T-helper 1 cell treated with Interleukin-12 subunit alpha and Interleukin-12 subunit beta and Interleukin-4 antibody, amounts not matched to agents 30 μg/mL and 1 μg/mL, for 36 hours (primary cell): ENCODE results near the gene CCDC85B.

Experiments
- H3K27ac Mint-ChIP-seq: one replicate; pipeline ENCODE4 v1.8.0; 2021; ENCODE audit warnings: mild to moderate bottlenecking, mixed read lengths
- H3K27me3 Mint-ChIP-seq: one replicate; pipeline ENCODE4 v1.8.0; 2021; ENCODE audit warnings: low read depth, mixed read lengths
- H3K36me3 Mint-ChIP-seq: one replicate; pipeline ENCODE4 v1.8.0; 2021; ENCODE audit warnings: low read depth, mixed read lengths
- H3K4me1 Mint-ChIP-seq: one replicate; pipeline ENCODE4 v1.8.0; 2021; ENCODE audit warnings: low read depth, mixed read lengths
- H3K4me3 Mint-ChIP-seq: one replicate; pipeline ENCODE4 v1.8.0; 2021; ENCODE audit warnings: mild to moderate bottlenecking, moderate library complexity, mixed read lengths
- H3K9me3 Mint-ChIP-seq: one replicate; pipeline ENCODE4 v1.8.0; 2021; ENCODE audit warnings: mixed read lengths

Gene CCDC85B

GRCh38 chr11:65917077-65917433, 26.6 kb downstream of the CCDC85B start:
- Mint-ChIP-seq H3K4me1 (peaks cover 20% of the 10 kb centered on the region), H3K27me3 (no peaks in the 10 kb centered on the region), H3K27ac (no peak overlapping the region), H3K36me3 (peaks cover 16% of the 10 kb centered on the region), H3K9me3 (no peaks in the 10 kb centered on the region), H3K4me3 (peak overlapping the region; percentile 85)

- Mint-ChIP-seq H3K4me1 (peaks cover 20% of the 10 kb centered on the region), H3K9me3 (no peaks in the 10 kb centered on the region), H3K36me3 (peaks cover 21% of the 10 kb centered on the region), H3K27ac (no peak overlapping the region), H3K4me3 (peak overlapping the region; percentile 85), H3K27me3 (no peaks in the 10 kb centered on the region)
Measured at GRCh38 chr11:65917434-65918210, 27.1 kb downstream of the CCDC85B start.

- H3K4me1 Mint-ChIP-seq: peaks cover 22% of the 10 kb centered on the region
- H3K4me3 Mint-ChIP-seq: peak within 1 kb of the TSS; percentile 92
- no peaks in the 10 kb centered on the region for H3K27me3 Mint-ChIP-seq
- H3K27ac Mint-ChIP-seq: peak within 1 kb of the TSS; percentile 86
- no peaks in the 10 kb centered on the region for H3K9me3 Mint-ChIP-seq
- peaks cover 29% of the 10 kb centered on the region for H3K36me3 Mint-ChIP-seq
Measured at GRCh38 chr11:65918211-65919140, 28.0 kb downstream of the CCDC85B start, which contains the start of gene C11orf68. Gene C11orf68 (minus strand): TSS chr11:65919062. CDS start chr11:65919031, 31 bp downstream.

GRCh38 chr11:65919141-65919572, 28.7 kb downstream of the CCDC85B start, which contains the start of gene DRAP1:
Gene DRAP1 (plus strand): TSS chr11:65919426. CDS start chr11:65919502, 76 bp downstream.
- no peaks in the 10 kb centered on the region for H3K9me3 Mint-ChIP-seq
- H3K27ac Mint-ChIP-seq: peak within 1 kb of the TSS; percentile 86
- H3K27me3 Mint-ChIP-seq: no peaks in the 10 kb centered on the region
- peaks cover 22% of the 10 kb centered on the region for H3K4me1 Mint-ChIP-seq
- H3K36me3 Mint-ChIP-seq: peaks cover 29% of the 10 kb centered on the region
- H3K4me3 Mint-ChIP-seq: peak within 1 kb of the TSS; percentile 92

- Mint-ChIP-seq H3K27me3 (no peaks in the 10 kb centered on the region), H3K4me3 (peak overlapping the region; percentile 92), H3K4me1 (peaks cover 22% of the 10 kb centered on the region), H3K27ac (peak overlapping the region; percentile 86), H3K36me3 (peaks cover 29% of the 10 kb centered on the region), H3K9me3 (no peaks in the 10 kb centered on the region)
Measured at GRCh38 chr11:65919573-65920371, 29.3 kb downstream of the CCDC85B start.

GRCh38 chr11:65920372-65920802, 29.9 kb downstream of the CCDC85B start:
- Mint-ChIP-seq H3K36me3 (peaks cover 24% of the 10 kb centered on the region), H3K27me3 (no peaks in the 10 kb centered on the region), H3K9me3 (no peaks in the 10 kb centered on the region), H3K27ac (peak overlapping the region; percentile 86), H3K4me1 (peaks cover 16% of the 10 kb centered on the region), H3K4me3 (peak overlapping the region; percentile 92)

GRCh38 chr11:65921033-65921555, 30.6 kb downstream of the CCDC85B start:
- peaks cover 18% of the 10 kb centered on the region for H3K4me1 Mint-ChIP-seq
- H3K4me3 Mint-ChIP-seq: peak overlapping the region; percentile 92
- no peaks in the 10 kb centered on the region for H3K9me3 Mint-ChIP-seq
- H3K27me3 Mint-ChIP-seq: no peaks in the 10 kb centered on the region
- H3K36me3 Mint-ChIP-seq: peaks cover 24% of the 10 kb centered on the region
- H3K27ac Mint-ChIP-seq: no peak overlapping the region

GRCh38 chr11:65921876-65922275, 31.4 kb downstream of the CCDC85B start:
- H3K27me3 Mint-ChIP-seq: no peaks in the 10 kb centered on the region
- H3K36me3 Mint-ChIP-seq: peaks cover 19% of the 10 kb centered on the region
- H3K4me1 Mint-ChIP-seq: peaks cover 13% of the 10 kb centered on the region
- H3K9me3 Mint-ChIP-seq: no peaks in the 10 kb centered on the region
- no peak overlapping the region for H3K4me3 Mint-ChIP-seq
- H3K27ac Mint-ChIP-seq: peak overlapping the region; percentile 17

GRCh38 chr11:65922565-65922964, 32.1 kb downstream of the CCDC85B start:
- H3K9me3 Mint-ChIP-seq: no peaks in the 10 kb centered on the region
- peaks cover 21% of the 10 kb centered on the region for H3K36me3 Mint-ChIP-seq
- no peak overlapping the region for H3K27ac Mint-ChIP-seq
- H3K4me1 Mint-ChIP-seq: peaks cover 13% of the 10 kb centered on the region
- no peaks in the 10 kb centered on the region for H3K27me3 Mint-ChIP-seq
- H3K4me3 Mint-ChIP-seq: no peak overlapping the region

GRCh38 chr11:65925397-65925796, 34.9 kb downstream of the CCDC85B start:
- H3K4me1 Mint-ChIP-seq: peaks cover 29% of the 10 kb centered on the region
- H3K36me3 Mint-ChIP-seq: peaks cover 19% of the 10 kb centered on the region
- H3K27me3 Mint-ChIP-seq: no peaks in the 10 kb centered on the region
- no peak overlapping the region for H3K4me3 Mint-ChIP-seq
- H3K9me3 Mint-ChIP-seq: no peaks in the 10 kb centered on the region
- H3K27ac Mint-ChIP-seq: peak overlapping the region; percentile 20

- Mint-ChIP-seq H3K27ac (peak overlapping the region; percentile 89), H3K9me3 (no peaks in the 10 kb centered on the region), H3K4me1 (peaks cover 31% of the 10 kb centered on the region), H3K4me3 (peak overlapping the region; percentile 70), H3K27me3 (no peaks in the 10 kb centered on the region), H3K36me3 (peaks cover 9% of the 10 kb centered on the region)
Measured at GRCh38 chr11:65927904-65928397, 37.5 kb downstream of the CCDC85B start.

- Mint-ChIP-seq H3K4me1 (peaks cover 31% of the 10 kb centered on the region), H3K9me3 (no peaks in the 10 kb centered on the region), H3K27ac (peak overlapping the region; percentile 89), H3K27me3 (no peaks in the 10 kb centered on the region), H3K36me3 (peaks cover 5% of the 10 kb centered on the region), H3K4me3 (peak overlapping the region; percentile 70)
Measured at GRCh38 chr11:65928667-65929066, 38.2 kb downstream of the CCDC85B start.

- Mint-ChIP-seq H3K4me3 (no peak overlapping the region), H3K27ac (peak overlapping the region; percentile 69), H3K27me3 (no peaks in the 10 kb centered on the region), H3K36me3 (peaks cover 4% of the 10 kb centered on the region), H3K9me3 (no peaks in the 10 kb centered on the region), H3K4me1 (peaks cover 28% of the 10 kb centered on the region)
Measured at GRCh38 chr11:65931773-65932557, 41.5 kb downstream of the CCDC85B start.
